PC-3 (cell line): ENCODE measurements around the gene PARP1.

Experiments
- CTCF ChIP-seq: fragments of 300-600 bp; sonication (generic); conservative IDR thresholded peaks from 2 replicates; pipeline ENCODE4 v1.5.1; 2017; ENCODE audit warnings: antibody characterized with exemption, low read depth, mild to moderate bottlenecking, low read length
- EZH2 ChIP-seq: fragments of 300-600 bp; sonication (generic); IDR thresholded peaks from one replicate; pipeline ENCODE4 v1.6.1; 2017; ENCODE audit warnings: antibody characterized with exemption, mild to moderate bottlenecking, low read length; ENCODE audit not compliant: unreplicated experiment
- EZH2phosphoT487 ChIP-seq: fragments of 300-600 bp; sonication (generic); IDR thresholded peaks from 2 replicates; pipeline ENCODE4 v1.6.1; 2018; ENCODE audit warnings: mild to moderate bottlenecking, antibody characterized with exemption, low read length, borderline replicate concordance

- TF ChIP-seq EZH2 (no peak), CTCF (no peak), EZH2phosphoT487 (no peak)
Observed at GRCh38 chr1:226447932-226448665, 40.2 kb upstream of the PARP1 start.
